Parathyroid adenoma (tissue), 2 donors: ENCODE results near the gene EHD2.
A peak's percentile ranks its signal among the peaks of the same experiment; 100 is the strongest.
"Not testable (repeated sequence)": the region's sequence is repeated elsewhere in the genome, so short reads cannot be mapped to it uniquely, and the experiment has no call there.

Source experiments
- H2AFZ ChIP-seq: fragments of 300-600 bp; sonication (generic); one replicate; pipeline ENCODE4 v1.7.0; 2017; ENCODE audit warnings: antibody characterized with exemption, mild to moderate bottlenecking
- H3K27ac ChIP-seq: fragments of 300-600 bp; sonication (generic); one replicate; pipeline ENCODE4 v1.7.0; 2017
- H3K27me3 ChIP-seq: fragments of 300-600 bp; sonication (generic); one replicate; pipeline ENCODE4 v1.7.0; 2017; ENCODE audit warnings: low read length; ENCODE audit not compliant: control insufficient read depth, insufficient read depth
- H3K36me3 ChIP-seq: fragments of 300-600 bp; sonication (generic); one replicate; pipeline ENCODE4 v1.7.0; 2017; ENCODE audit warnings: low read length; ENCODE audit not compliant: control insufficient read depth, insufficient read depth
- H3K4me1 ChIP-seq: fragments of 300-600 bp; sonication (generic); one replicate; pipeline ENCODE4 v1.7.0; 2017; ENCODE audit warnings: control low read depth
- H3K4me2 ChIP-seq: fragments of 300-600 bp; sonication (generic); one replicate; pipeline ENCODE4 v1.7.0; 2017; ENCODE audit warnings: low read length
- H3K4me3 ChIP-seq: fragments of 300-600 bp; sonication (generic); one replicate; pipeline ENCODE4 v1.7.0; 2017; ENCODE audit warnings: low read depth, low read length
- H3K79me2 ChIP-seq: fragments of 300-600 bp; sonication (generic); one replicate; pipeline ENCODE4 v1.7.0; 2017; ENCODE audit warnings: control low read depth
- H3K9ac ChIP-seq: fragments of 300-600 bp; sonication (generic); one replicate; pipeline ENCODE4 v1.7.0; 2017; ENCODE audit warnings: mild to moderate bottlenecking
- H3K9me3 ChIP-seq: fragments of 300-600 bp; sonication (generic); one replicate; pipeline ENCODE4 v1.7.0; 2017; ENCODE audit warnings: low read length; ENCODE audit not compliant: control insufficient read depth
- TF ChIP-seq, protein P1 (sequence below): fragments of 300-600 bp; sonication (generic); IDR thresholded peaks from one replicate; pipeline ENCODE4 v1.7.0; 2017; ENCODE audit warnings: antibody characterized with exemption, mild to moderate bottlenecking
- donor health status: primary hyperparathyroidism.

EHD2 gene

DNA sequence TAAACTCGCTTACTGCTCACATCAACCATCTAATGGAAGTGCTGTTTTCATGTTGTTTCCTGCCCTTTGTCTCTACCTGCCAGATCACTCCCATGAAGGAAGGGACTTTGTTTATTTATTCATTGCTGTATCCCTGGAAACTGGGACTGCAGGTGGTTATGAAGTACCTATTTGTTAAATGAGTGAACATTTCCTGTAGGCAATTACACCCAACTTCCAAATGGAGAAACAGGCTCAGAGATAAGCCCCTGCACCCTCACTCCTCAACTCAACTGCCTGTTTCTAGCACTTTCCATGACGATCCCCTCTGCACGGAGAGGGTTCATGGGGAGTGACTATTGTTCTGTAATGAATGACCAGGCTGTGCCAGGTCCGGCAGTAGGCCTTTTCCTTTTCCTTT lies 63.3 kb downstream of the EHD2 start:
- Histone ChIP-seq H3K9ac (no peak overlapping the region), H3K36me3 (no peaks in the 10 kb centered on the region), H3K4me2 (no peak overlapping the region), H3K27ac (peak overlapping the region; percentile 15), H2AFZ (no peak overlapping the region), H3K27me3 (no peaks in the 10 kb centered on the region), H3K4me1 (no peaks in the 10 kb centered on the region), H3K79me2 (no peaks in the 10 kb centered on the region), H3K9me3 (no peaks in the 10 kb centered on the region), H3K4me3 (no peak overlapping the region)
- TF ChIP-seq, protein P1, sequence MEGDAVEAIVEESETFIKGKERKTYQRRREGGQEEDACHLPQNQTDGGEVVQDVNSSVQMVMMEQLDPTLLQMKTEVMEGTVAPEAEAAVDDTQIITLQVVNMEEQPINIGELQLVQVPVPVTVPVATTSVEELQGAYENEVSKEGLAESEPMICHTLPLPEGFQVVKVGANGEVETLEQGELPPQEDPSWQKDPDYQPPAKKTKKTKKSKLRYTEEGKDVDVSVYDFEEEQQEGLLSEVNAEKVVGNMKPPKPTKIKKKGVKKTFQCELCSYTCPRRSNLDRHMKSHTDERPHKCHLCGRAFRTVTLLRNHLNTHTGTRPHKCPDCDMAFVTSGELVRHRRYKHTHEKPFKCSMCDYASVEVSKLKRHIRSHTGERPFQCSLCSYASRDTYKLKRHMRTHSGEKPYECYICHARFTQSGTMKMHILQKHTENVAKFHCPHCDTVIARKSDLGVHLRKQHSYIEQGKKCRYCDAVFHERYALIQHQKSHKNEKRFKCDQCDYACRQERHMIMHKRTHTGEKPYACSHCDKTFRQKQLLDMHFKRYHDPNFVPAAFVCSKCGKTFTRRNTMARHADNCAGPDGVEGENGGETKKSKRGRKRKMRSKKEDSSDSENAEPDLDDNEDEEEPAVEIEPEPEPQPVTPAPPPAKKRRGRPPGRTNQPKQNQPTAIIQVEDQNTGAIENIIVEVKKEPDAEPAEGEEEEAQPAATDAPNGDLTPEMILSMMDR: no peak

DNA sequence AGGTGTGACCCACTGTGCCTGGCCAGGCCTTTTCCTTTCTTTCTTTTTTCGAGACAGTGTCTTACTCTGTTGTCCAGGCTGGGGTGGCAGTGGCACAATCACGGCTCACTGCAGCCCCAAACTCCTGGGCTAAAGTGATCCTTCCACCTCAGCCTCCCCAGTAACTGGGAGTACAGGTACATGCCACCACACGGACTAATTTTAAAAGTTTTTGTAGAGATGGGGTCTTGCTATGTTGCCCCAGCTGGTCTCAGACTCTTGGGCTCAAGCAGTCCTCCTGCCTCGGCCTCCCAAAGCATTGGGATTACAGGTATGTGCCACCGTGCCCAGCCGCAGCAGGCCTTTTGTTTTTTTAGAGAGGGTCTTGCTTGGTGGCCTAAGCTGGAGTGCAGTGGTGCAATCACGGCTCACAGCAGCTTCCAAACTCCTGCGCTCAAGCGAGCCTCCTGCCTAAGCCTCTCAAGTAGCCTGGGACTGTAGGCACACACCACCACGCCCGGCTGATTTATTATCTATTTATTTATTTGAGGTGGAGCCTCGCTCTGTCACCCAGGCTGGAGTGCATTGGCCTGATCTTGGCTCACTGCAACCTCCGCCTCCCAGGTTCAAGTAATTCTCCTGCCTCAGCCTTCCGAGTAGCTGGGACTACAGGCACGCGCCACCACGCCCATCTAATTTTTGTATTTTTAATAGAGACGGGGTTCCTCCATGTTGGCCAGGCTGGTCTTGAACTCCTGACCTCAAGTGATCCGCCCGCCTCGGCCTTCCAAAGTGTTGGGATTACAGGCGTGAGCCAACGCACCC lies 64.2 kb downstream of the EHD2 start:
- peak overlapping the region; percentile 94 for H2AFZ ChIP-seq
- H3K27me3 ChIP-seq, H3K4me1 ChIP-seq, H3K9ac ChIP-seq, H3K79me2 ChIP-seq, H3K9me3 ChIP-seq, H3K36me3 ChIP-seq: not testable (repeated sequence)
- H3K27ac ChIP-seq: peak overlapping the region; percentile 84
- H3K4me2 ChIP-seq: peak overlapping the region; percentile 86
- peak overlapping the region; percentile 87 for H3K4me3 ChIP-seq

DNA sequence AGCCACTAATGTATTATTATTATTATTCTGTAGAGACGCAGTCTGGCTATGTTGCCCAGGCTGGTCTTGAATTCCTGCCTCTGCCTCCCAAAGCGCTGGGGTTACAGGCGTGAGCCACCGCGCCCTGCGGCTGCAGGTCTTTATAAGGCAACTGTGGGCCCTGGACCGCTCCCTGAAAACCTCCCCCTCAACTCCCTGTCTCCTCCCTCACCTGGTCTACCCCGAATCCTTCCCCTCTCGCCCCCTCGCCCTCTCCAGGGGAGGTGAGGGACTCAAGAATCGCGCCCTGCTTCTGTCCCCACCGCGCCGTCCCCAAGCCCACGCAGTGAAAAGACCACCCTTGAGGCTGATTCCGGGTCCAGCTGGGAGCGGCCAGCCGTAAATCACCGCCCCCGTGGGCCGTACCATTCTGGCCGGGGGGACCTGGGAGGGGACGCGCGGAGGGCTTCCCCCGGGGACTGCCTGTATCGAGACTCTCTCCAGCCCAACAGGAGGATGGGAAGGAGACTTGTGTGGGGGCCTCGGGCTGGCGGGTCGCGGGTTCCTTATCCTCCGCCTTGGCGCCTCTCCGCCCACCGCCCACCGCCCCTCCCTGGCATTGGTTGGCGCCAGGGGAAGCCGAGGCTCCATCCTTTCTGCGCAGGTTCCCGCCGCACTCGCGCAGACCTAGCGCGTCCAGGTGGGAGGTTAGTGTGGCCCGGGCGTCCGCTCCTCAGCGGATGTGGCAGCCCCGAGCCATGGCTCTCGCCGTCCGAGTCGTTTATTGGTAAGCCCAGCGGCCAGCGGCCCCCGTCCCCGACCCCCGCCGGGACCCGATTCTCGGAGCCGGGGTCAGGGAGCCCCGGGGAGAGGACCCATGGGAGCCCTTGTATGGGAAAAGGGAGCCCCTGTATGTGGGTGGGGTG lies 65.1 kb downstream of the EHD2 start, which contains the start of gene SELENOW:
SELENOW (plus strand) TSS at position 655 of the 905 bp plus-strand sequence; CDS start at position 738, 83 bp downstream.
- TF ChIP-seq, protein P1: no peak
- H3K9ac ChIP-seq: peak within 1 kb of the TSS; percentile 32

DNA sequence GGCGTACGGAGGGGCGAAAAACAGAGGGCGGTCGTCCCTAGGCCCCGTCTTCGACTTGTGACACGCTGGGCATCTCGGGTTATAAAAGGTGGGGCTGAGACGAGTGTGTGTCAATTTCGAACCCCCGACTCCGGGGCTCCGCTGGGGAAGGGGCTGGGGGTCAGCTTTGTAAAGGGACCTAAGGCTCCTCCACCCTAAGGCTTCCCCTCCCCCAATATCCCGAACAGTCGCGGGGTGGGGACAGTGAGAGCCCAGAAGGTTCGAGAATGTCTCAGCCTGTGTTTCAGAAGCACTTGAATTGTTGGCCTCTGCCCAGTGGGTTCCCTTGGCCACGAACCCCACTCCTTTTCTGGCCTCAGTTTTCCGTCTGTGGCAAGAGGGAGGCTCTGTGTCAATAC lies 65.7 kb downstream of the EHD2 start:
- TF ChIP-seq, protein P1: no peak
- H2AFZ ChIP-seq: peak overlapping the region; percentile 94
- no peaks in the 10 kb centered on the region for H3K4me1 ChIP-seq
- H3K27me3 ChIP-seq: no peaks in the 10 kb centered on the region
- H3K4me2 ChIP-seq: peak overlapping the region; percentile 86
- no peaks in the 10 kb centered on the region for H3K36me3 ChIP-seq
- no peaks in the 10 kb centered on the region for H3K79me2 ChIP-seq
- peak overlapping the region; percentile 84 for H3K27ac ChIP-seq
- H3K9me3 ChIP-seq: no peaks in the 10 kb centered on the region
- H3K9ac ChIP-seq: peak overlapping the region; percentile 32
- peak overlapping the region; percentile 87 for H3K4me3 ChIP-seq

More for the DNA sequence above, 65.1 kb downstream of the EHD2 start, which contains the start of gene SELENOW:
- Histone ChIP-seq H3K27ac (peak within 1 kb of the TSS; percentile 84), H3K4me1 (no peaks in the 10 kb centered on the region), H3K4me2 (peak within 1 kb of the TSS; percentile 86), H3K4me3 (peak within 1 kb of the TSS; percentile 87), H3K79me2 (no peaks in the 10 kb centered on the region), H3K27me3 (no peaks in the 10 kb centered on the region), H3K9me3 (no peaks in the 10 kb centered on the region), H3K36me3 (no peaks in the 10 kb centered on the region), H2AFZ (peak within 1 kb of the TSS; percentile 94)
